ENCODE data around the gene CACNA2D3.

CACNA2D3 gene

DNA sequence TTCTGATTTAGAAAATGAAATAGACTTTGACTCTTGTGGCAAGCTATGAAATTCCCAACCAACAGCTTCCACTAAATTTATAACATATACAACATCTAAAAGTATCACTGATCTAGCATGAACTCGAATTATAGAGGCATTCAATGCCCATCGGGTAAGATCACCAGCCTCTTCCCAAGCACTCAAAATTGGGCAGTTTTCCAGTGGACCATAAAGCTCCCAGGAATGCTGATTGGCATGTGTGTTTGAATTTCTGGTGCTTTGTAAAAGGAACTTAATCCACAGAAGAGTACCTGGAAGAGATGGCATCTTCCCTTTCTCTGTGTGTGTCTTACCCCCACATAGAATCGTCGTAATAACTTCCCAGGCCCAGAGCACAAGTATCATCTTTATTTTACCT is 795.5 kb downstream of the CACNA2D3 start:
- no peak for DNase-seq (ENCODE audit: low read depth in 2 of 2)

DNA sequence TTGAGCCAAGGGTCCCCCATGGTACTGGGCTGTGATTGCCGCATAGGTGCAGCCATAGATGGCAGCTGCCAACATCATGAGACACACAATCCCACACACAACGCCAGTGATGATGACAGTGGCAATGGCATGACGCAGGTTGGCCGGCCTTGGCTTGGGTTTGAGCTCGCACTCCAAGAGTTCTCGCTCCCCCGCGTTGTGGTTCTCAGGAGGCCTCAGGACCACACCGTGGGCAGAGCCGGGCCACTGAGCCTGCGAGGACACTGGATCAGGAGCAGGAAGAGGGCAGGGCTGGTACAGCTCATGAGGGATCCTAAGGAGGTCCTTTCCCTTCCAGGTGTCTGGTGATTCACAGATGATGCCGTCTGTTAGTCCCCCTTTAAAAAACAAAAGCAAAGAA is 796.2 kb downstream of the CACNA2D3 start:
- DNase-seq (ENCODE audit: low read depth in 2 of 2): no peak

DNA sequence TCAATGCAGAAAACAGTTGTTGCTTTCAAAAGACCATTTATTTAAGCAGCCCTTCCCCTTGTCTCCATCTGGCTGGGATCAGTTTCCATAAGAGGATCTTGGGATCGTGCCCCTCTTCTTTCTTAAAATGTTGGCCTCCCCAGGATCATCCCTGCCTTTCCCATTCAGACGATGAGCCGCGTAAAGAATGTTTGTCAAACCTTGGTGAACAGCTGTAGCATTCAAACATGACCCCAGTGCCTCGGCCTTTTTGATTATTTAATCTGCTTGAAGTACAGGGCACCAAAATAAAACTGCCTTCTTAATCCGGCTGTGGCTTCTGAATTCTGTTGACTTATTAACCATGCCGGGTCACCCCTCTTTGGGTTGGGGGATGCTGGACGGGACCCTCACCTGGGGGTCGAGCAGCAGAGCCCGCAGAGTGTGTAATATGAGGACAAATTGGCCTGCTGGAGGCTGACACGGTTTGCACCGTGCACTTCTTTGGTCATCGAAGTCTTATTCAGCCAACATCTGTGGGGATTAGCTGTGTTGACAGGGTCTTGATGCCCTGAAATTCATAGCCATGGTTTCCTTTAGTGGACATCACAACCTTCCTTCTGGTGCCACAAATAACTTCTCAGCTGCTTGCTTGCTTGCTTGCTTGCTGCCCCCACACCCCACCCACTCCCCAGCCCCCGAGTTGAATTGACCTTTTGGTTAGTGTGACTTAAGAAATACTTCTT is 805.9 kb downstream of the CACNA2D3 start, which contains the start of gene LRTM1:
LRTM1 (minus strand) TSS at position 14 of the 725 bp plus-strand sequence. CDS start 148 bp downstream, outside the sequence.
- no peak for DNase-seq (ENCODE audit: low read depth in 2 of 2)

GRCh38 chr3:54931182-54931581 is 808.8 kb downstream of the CACNA2D3 start:
- no peak for DNase-seq (ENCODE audit: low read depth in 2 of 2)

GRCh38 chr3:54932606-54933005 is 810.3 kb downstream of the CACNA2D3 start:
- no peak for DNase-seq (ENCODE audit: low read depth in 2 of 2)

DNA sequence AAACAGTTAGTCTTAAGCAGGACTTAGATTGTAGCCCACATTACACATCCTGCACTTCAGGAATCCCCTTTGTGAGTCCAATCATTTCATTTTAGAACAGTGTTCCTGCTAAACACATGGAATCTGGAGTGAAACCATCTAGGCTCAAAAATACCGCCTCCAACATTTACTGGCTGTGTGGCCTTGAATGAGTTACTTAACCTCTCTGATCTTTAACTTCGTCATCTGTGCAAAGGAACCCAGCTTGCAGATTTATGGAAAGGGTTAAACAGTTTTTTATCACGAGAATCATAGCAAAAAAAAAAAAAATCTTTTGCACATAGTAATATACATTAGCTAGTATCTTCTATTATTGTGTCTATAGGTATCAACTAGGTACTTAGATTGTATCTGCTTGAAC is 813.5 kb downstream of the CACNA2D3 start:
- DNase-seq (ENCODE audit: low read depth in 2 of 2): no peak

DNA sequence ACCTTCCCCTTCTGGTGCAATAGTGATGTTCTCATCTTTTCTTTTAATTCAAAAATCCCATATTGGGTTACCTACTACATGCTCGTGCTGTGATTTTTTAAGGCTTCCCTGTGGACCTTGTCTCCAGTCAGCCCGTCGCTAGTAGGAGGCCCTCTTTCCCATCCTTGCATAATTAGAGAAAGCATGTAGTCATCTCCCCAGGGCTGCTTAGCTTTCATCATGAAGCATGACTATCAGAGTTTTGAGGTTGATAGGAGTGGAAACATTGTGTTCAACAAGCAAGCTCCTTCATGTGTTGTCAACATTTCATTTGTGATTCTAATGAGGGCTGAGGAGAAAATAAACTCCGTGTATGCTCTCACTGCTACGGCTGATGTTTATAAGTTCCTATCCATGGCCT is 814.2 kb downstream of the CACNA2D3 start:
- no peak for DNase-seq (ENCODE audit: low read depth in 2 of 2)

- no peak for DNase-seq (ENCODE audit: low read depth in 2 of 2)
Observed at GRCh38 chr3:54939557-54940300, 817.4 kb downstream of the CACNA2D3 start.

- no peak for DNase-seq (ENCODE audit: low read depth in 2 of 2)
Observed at GRCh38 chr3:54940971-54941370, 818.6 kb downstream of the CACNA2D3 start.

DNA sequence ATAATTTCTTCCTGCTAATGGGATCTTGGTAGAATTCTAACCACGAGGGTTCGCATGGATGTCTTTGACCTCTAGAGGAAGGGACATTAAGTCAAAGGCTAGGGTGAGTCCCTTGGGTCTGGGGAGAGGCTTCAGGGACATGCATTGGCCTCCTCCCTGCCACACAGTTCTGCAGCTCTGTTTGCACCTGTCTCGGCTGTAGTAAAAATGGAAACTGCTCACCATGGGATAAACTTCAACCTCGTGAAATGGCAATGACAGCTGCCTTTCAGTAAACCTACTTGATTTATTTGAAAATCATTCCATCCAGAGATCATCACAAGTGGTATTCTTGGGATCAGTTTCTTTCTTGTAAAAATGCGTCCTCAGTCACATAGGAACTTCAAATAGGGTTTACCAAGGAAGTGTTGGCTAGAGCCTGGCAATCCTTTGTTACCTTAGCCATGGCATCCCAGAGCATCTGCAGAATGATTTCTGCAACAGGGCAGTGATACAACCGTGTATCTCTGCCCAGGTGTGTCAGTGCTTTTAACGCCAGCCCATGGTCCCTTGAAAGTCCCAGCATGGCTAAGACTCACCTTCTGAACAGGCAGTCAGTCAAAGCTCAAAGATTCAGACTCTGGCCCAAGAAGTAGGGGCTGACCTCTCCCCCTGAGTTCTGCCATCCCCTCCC is 819.5 kb downstream of the CACNA2D3 start:
- no peak for DNase-seq (ENCODE audit: low read depth in 2 of 2)

GRCh38 chr3:54949491-54950044 is 827.2 kb downstream of the CACNA2D3 start:
- DNase-seq (ENCODE audit: low read depth in 2 of 2): no peak

DNA sequence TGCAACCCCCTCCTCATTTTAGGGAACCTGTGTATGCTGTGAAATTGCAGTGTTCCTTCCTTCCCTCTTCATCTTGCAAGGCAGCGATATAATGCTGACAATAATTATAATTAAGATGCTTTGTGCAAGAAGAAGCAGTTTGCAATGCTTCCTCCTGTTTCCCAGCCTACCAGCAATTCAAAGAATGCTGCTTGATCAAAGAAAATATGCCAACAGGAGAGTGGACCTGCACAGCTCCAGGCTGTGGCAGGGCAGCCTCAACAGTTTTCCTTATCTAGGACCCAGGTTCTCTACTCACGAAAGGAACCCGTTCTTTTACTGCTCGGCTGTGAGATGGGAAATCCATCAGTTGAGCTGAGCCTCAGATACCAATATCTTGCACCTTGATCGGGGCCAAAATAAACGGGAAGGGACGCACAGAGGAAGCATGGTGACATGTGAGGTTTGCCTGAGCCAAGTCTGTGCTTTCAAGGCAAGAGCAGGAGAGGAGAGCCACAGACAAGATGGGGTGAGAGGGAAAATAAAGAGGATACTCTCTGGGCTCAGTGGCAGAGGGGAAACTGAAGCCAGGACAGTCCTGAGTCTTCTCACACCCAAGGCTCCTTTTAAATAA is 828.1 kb downstream of the CACNA2D3 start:
- DNase-seq (ENCODE audit: low read depth in 2 of 2): no peak

GRCh38 chr3:54951405-54951804 is 829.1 kb downstream of the CACNA2D3 start:
- no peak for DNase-seq (ENCODE audit: low read depth in 2 of 2)

GRCh38 chr3:54954022-54954421 is 831.7 kb downstream of the CACNA2D3 start:
- DNase-seq (ENCODE audit: low read depth in 2 of 2): no peak

GRCh38 chr3:54954521-54954920 is 832.2 kb downstream of the CACNA2D3 start:
- DNase-seq (ENCODE audit: low read depth in 2 of 2): no peak

DNA sequence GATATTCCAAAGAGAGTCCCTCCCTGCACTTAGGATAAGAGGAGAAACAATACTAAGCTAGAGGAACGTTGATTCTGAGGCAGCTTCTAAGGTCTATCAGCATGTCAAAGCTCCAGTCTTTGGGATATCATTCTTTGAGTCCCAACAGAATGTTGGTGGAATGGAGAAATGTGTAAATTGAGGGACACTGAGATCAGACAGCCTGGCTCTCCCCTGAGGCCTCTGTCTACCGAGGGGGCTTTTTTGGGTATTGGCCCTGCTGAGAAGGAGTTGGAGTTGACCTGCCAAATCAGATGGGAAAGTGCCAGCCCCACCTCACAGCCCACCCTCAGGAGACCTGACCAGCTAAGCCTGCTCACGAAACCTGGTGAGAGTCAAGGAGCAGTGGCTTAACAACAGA is 833.1 kb downstream of the CACNA2D3 start:
- no peak for DNase-seq (ENCODE audit: low read depth in 2 of 2)

DNA sequence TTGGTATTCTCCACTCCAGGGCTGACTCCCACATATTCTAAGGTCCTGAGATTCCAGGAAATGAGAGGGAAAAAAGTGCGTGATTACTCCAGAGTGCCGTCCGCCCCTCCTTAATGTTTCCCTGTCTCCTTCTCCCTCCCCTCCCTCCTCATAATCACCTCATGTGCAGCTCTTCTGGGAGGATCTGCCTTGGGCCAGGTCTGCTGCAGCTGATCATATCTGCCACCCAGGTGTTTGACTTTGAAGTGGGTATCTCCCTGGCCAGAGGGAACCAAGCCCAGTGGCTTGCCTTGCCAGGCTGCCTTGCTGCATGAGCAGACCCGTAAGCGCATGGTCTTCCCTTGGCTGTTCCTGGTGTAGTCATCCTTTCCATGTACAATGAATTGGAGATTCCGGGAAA is 833.6 kb downstream of the CACNA2D3 start:
- DNase-seq (ENCODE audit: low read depth in 2 of 2): no peak

GRCh38 chr3:54957711-54958110 is 835.4 kb downstream of the CACNA2D3 start:
- no peak for DNase-seq (ENCODE audit: low read depth in 2 of 2)

- no peak for DNase-seq (ENCODE audit: low read depth in 2 of 2)
Observed at GRCh38 chr3:54960082-54960481, 837.7 kb downstream of the CACNA2D3 start.

DNA sequence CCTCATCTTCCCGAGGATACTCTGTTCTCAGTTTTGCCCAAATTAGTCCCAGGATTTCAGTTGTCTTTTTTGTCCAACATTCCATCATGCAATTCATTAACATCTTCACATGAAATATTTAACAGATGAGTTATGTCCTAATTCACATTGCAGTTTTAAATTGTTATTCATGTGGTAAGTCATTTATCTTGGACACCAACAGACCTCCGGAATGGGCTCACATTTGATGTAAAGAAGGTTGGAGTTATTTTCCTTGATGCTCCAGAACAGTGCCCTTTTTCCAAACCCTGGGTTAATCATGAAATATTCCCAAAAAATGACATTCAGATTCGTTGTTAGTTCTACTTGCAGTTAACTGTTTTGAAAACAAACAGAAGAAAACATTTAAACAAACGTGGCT is 838.3 kb downstream of the CACNA2D3 start:
- no peak for DNase-seq (ENCODE audit: low read depth in 2 of 2)

DNA sequence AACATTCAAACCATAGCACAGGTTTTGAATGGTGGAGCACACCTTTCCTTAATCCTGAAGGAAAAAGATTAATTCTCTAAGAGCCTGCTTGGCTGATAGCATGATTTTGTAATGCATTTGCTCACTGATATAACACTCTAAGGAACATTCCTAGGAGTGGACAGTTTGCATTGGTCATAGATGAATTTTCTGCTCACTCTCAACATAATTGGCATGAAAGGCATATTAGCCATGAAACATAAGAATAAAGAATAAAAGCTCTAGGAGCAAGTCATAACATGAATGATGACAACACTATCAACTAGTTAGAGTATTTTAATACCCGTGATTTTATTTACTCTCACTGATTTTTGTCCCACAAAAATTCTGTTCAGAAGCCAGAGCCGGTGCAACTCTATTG is 839.8 kb downstream of the CACNA2D3 start:
- DNase-seq (ENCODE audit: low read depth in 2 of 2): no peak

- no peak for DNase-seq (ENCODE audit: low read depth in 2 of 2)
Observed at GRCh38 chr3:54963641-54964040, 841.3 kb downstream of the CACNA2D3 start.

All from stimulated activated CD4-positive, alpha-beta T cell treated with anti-CD3 and anti-CD28 coated beads, Interleukin-1b, Interleukin-23, amount 100 ng/mL, for 4 hours (primary cell).